OCI-LY3 (cell line): ENCODE results near the gene ATP8B3.

ENCODE experiments used
- H2AFZ ChIP-seq: fragments of 200-600, 300-600 bp; shearing (Covaris generic); 2 replicates; pipeline ENCODE4 v1.6.0; 2014; ENCODE audit warnings: antibody characterized with exemption, low read depth, low read length
- H3K27ac ChIP-seq: fragments of 200-600, 300-600 bp; sonication (generic); 2 replicates; pipeline ENCODE4 v1.5.1; 2014; ENCODE audit warnings: mild to moderate bottlenecking, low read length, moderate library complexity, mixed read lengths
- H3K27me3 ChIP-seq: fragments of 200-600, 300-600 bp; sonication (generic); 2 replicates; pipeline ENCODE4 v1.6.1; 2014; ENCODE audit warnings: low read depth, low read length, mixed read lengths
- H3K36me3 ChIP-seq: fragments of 200-600, 300-600 bp; sonication (generic); replicated peaks from 2 replicates; pipeline ENCODE3; 2014; ENCODE audit warnings: low read depth, low read length, mixed read lengths
- H3K4me1 ChIP-seq: fragments of 300-600, 200-600 bp; sonication (generic); 2 replicates; pipeline ENCODE4 v1.6.1; 2014; ENCODE audit warnings: low read length, mixed read lengths
- H3K4me2 ChIP-seq: fragments of 200-600, 300-600 bp; sonication (generic); 2 replicates; pipeline ENCODE4 v1.6.1; 2014; ENCODE audit warnings: low read length, mixed read lengths
- H3K4me3 ChIP-seq: fragments of 300-600, 200-600 bp; sonication (generic); 2 replicates; pipeline ENCODE4 v1.5.1; 2014; ENCODE audit warnings: antibody characterized with exemption, mild to moderate bottlenecking, low read length, moderate library complexity
- H3K79me2 ChIP-seq: fragments of 300-600, 200-600 bp; shearing (Covaris generic); 2 replicates; pipeline ENCODE4 v1.6.1; 2014; ENCODE audit warnings: mild to moderate bottlenecking, low read length, mixed read lengths
- H3K9ac ChIP-seq: fragments of 300-600, 200-600 bp; shearing (Covaris generic); 2 replicates; pipeline ENCODE4 v1.6.0; 2014; ENCODE audit warnings: mild to moderate bottlenecking, low read length, moderate library complexity
- H3K9me3 ChIP-seq: fragments of 200-600, 300-600 bp; shearing (Covaris generic); 2 replicates; pipeline ENCODE4 v1.6.1; 2014; ENCODE audit warnings: low read length, mixed read lengths; ENCODE audit not compliant: insufficient read depth
- H4K20me1 ChIP-seq: fragments of 200-600, 300-600 bp; sonication (generic); 2 replicates; pipeline ENCODE4 v1.6.1; 2016; ENCODE audit warnings: low read length, mixed read lengths; ENCODE audit not compliant: insufficient read depth
- EZH2phosphoT487 ChIP-seq: fragments of 200-600 bp; shearing (Covaris generic); IDR thresholded peaks from 2 replicates; pipeline ENCODE4 v1.6.1; 2018; ENCODE audit warnings: antibody characterized with exemption, mixed run types, low read depth
- TF ChIP-seq, protein P1 (sequence below): fragments of 200-600, 300-600 bp; sonication (generic); IDR thresholded peaks from 2 replicates; pipeline ENCODE4 v1.5.1; 2014; ENCODE audit warnings: antibody characterized with exemption, low read length, low read depth

ATP8B3 gene

DNA sequence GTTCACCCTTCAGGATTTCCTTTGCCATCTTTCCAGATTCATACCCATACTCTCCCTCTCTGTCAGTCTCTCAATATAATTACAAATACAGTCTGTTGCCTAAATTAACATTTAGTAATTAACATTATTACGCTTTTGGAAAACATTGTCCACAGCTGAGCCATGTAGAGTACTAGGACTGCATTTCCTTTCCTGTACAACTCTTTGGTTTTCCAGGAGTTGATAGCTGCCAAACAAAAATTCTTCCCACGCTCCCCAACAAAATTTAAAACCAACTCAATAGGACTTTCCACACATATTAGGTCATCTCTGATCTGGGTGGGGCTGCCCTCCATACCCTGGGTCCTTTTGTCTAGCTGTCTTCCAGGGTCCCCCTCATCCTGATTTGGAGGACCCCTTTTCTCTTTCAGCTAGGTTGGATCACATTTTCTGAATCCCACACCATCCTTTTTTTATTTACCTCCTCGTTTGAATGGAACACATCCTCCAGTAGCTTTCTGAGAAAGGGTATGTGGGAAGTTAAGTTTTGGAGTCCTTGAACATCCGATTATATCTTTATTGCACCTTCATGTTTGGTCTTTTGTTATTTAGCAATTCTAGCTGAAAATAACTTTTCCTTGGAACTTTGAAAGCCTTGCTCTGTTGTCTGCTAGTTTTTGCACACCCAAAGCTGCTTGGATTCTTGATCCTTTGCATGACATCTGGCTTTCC lies 41.1 kb downstream of the ATP8B3 start:
- TF ChIP-seq EZH2phosphoT487: no peak
- TF ChIP-seq, protein P1, sequence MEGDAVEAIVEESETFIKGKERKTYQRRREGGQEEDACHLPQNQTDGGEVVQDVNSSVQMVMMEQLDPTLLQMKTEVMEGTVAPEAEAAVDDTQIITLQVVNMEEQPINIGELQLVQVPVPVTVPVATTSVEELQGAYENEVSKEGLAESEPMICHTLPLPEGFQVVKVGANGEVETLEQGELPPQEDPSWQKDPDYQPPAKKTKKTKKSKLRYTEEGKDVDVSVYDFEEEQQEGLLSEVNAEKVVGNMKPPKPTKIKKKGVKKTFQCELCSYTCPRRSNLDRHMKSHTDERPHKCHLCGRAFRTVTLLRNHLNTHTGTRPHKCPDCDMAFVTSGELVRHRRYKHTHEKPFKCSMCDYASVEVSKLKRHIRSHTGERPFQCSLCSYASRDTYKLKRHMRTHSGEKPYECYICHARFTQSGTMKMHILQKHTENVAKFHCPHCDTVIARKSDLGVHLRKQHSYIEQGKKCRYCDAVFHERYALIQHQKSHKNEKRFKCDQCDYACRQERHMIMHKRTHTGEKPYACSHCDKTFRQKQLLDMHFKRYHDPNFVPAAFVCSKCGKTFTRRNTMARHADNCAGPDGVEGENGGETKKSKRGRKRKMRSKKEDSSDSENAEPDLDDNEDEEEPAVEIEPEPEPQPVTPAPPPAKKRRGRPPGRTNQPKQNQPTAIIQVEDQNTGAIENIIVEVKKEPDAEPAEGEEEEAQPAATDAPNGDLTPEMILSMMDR: no peak
- Histone ChIP-seq H4K20me1 (no peaks in the 10 kb centered on the region), H3K27me3 (peaks cover 14% of the 10 kb centered on the region; the same call in 1 of the 2 replicates), H2AFZ (no peak overlapping the region), H3K27ac (no peak overlapping the region), H3K9me3 (peaks cover 14% of the 10 kb centered on the region), H3K4me3 (no peak overlapping the region), H3K36me3 (no peaks in the 10 kb centered on the region), H3K79me2 (no peaks in the 10 kb centered on the region), H3K4me2 (no peak overlapping the region), H3K9ac (no peak overlapping the region), H3K4me1 (peaks cover 12% of the 10 kb centered on the region)

DNA sequence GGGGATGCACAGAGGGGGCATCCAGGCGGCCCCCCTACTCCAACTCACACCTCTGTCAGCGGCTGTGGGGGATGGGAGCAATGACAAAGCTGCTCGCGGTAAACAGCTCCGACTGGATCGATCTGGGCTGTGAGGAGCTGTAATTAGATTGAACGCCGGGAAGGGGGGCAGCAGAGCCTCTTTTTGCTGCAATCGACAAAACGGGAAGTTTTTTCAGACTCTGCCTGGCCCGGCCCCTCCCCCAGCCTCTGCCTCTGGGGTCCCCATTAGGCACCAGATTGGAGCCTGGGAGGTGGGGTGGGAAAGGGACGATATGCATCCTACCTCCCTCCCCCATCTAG lies 42.5 kb downstream of the ATP8B3 start:
- Histone ChIP-seq H3K4me3 (no peak overlapping the region), H3K4me1 (peaks cover 12% of the 10 kb centered on the region), H3K36me3 (no peaks in the 10 kb centered on the region), H2AFZ (no peak overlapping the region), H4K20me1 (no peaks in the 10 kb centered on the region), H3K79me2 (no peaks in the 10 kb centered on the region), H3K9ac (no peak overlapping the region), H3K27ac (no peak overlapping the region), H3K27me3 (peaks cover 14% of the 10 kb centered on the region; the same call in 1 of the 2 replicates), H3K9me3 (peaks cover 14% of the 10 kb centered on the region), H3K4me2 (no peak overlapping the region)
- TF ChIP-seq, protein P1: no peak
- no peak for TF ChIP-seq EZH2phosphoT487

DNA sequence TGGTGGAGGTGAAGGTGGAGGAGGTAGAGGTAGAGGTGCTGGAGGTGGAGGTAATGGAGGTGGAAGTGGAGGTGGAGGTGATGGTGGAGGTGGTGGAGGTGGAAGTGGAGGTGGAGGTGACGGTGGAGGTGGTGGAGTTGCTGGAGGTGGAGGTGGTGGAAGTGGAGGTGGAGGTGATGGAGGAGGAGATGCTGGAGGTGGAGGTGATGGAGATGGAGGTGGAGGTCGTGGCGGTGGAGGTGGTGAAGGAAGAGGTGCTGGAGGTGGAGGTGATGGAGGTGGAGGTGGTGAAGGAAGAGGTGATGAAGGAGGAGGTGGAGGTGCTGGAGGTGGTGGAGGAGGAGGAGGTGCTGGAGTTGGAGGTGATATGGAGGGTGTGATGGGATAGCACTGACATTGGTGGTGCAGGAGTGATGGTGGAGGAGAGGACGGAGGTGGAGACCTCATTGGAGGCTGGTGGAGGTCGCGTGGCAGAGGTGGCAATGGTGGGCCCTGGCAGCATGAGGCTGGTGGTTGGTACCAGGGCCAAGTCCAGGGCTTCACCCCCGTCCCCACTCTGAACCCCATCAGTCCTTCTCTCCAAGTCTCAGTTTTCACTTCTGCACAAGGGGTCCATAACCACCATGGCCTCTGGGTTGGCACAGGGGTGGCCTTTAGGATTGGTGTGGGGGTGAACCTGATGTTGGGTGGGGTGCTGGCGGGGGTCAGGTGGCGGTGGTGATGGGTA lies 43.0 kb downstream of the ATP8B3 start:
- peaks cover 12% of the 10 kb centered on the region for H3K4me1 ChIP-seq
- peaks cover 14% of the 10 kb centered on the region; the same call in 1 of the 2 replicates for H3K27me3 ChIP-seq
- H3K4me2 ChIP-seq: no peak overlapping the region
- no peaks in the 10 kb centered on the region for H3K36me3 ChIP-seq
- no peak overlapping the region for H2AFZ ChIP-seq
- TF ChIP-seq, protein P1: no peak
- no peak for TF ChIP-seq EZH2phosphoT487
- H3K79me2 ChIP-seq: no peaks in the 10 kb centered on the region
- H3K9ac ChIP-seq: no peak overlapping the region
- H3K27ac ChIP-seq: no peak overlapping the region
- H4K20me1 ChIP-seq: no peaks in the 10 kb centered on the region
- peaks cover 14% of the 10 kb centered on the region for H3K9me3 ChIP-seq
- H3K4me3 ChIP-seq: no peak overlapping the region

DNA sequence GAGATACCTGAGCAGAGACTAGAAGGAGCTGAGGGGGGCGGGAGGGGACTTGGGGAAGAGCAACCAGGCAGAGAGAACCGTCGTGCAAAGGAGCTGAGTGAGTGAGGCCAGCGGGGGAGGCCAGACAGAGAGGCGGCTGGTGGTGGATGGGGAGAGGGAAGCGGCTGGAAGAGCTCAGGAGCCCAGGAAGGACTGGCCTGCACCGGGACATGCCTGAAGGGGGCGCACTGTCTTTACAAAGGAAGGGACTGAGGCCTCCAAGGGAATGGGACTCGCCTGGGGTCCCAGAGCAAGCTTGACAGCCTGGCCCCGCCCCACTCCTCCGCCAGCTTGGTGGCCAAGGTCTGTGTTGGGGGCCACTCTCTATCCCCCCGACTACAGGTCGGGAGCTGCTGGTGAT lies 43.8 kb downstream of the ATP8B3 start:
- H3K4me1 ChIP-seq: peaks cover 12% of the 10 kb centered on the region
- H3K4me3 ChIP-seq: no peak overlapping the region

More for the DNA sequence above, 43.8 kb downstream of the ATP8B3 start:
- Histone ChIP-seq H3K27me3 (peaks cover 14% of the 10 kb centered on the region; the same call in 1 of the 2 replicates), H4K20me1 (no peaks in the 10 kb centered on the region), H3K4me2 (no peak overlapping the region), H3K27ac (no peak overlapping the region), H2AFZ (no peak overlapping the region), H3K9me3 (peaks cover 14% of the 10 kb centered on the region), H3K9ac (no peak overlapping the region), H3K36me3 (no peaks in the 10 kb centered on the region), H3K79me2 (no peaks in the 10 kb centered on the region)
- TF ChIP-seq, protein P1: peak; percentile 24; the same call in 1 of the 2 replicates
- TF ChIP-seq EZH2phosphoT487: no peak
